ENCODE data around the gene NUBP2. TPM values are rescaled to one million over a fixed set of nuclear protein-coding genes. Genes with fewer than 3 reads are reported as not detected.
"Not testable (repeated sequence)": the region's sequence is repeated elsewhere in the genome, so short reads cannot be mapped to it uniquely, and the experiment has no call there.

Gene NUBP2
- total RNA-seq, 1 donor from 2014 or later: 114 TPM

DNA sequence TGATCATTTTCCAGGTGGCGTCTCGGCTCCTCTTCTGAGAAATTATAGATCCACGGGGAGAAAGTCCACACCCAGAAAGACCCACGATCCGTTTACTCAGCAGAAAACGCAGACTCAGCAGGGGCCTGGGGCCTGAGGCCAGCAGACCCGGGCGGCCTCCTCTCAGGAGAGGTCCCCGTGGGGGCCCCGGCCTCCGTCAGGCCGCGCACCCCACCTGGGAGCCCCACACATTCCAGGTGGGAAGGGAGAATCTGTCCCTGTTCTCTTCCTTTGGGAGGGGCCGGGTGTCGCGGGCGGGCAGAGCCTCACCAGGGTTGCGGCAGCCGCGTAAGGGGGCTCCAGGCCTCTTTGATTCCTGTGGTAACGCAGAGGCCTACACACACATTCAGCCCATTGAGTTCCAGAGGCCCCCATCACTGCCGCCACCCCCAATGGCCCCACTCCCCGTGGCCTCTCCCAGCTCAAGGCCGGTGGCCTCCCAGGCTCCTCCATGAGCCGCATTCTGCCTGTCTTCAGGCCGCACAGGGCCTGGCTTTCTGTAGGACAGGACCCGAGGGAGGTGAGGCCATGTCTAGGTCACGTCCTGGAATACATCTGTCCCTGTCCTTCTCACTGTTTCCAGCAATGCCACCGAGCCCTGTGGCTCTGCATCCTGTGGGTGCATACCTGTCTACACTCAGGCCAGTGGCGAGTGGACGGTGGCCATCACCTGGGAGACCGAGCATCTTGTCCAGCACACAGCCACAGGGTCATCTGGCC lies 12.3 kb downstream of the NUBP2 start:
- DNase-seq (ENCODE audit: low read depth): no peak

DNA sequence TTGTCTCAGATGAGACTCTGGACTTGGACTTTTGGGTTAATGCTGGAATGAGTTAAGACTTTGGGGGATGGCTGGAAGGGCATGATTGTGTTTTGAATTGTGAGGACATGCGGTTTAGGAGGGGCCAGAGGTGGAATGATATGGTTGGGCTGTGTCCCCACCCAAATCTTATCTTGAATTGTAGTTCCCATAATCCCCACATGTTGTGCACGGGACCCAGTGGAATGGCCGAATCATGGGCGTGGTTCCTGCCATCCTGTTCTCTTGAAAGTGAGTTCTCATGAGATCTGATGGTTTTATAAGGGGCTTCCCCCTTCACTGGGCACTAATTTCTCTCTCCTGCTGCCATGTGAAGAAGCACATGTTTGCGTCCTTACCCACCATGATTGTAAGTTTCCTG lies 16.5 kb downstream of the NUBP2 start:
- DNase-seq (ENCODE audit: low read depth): not testable (repeated sequence)

DNA sequence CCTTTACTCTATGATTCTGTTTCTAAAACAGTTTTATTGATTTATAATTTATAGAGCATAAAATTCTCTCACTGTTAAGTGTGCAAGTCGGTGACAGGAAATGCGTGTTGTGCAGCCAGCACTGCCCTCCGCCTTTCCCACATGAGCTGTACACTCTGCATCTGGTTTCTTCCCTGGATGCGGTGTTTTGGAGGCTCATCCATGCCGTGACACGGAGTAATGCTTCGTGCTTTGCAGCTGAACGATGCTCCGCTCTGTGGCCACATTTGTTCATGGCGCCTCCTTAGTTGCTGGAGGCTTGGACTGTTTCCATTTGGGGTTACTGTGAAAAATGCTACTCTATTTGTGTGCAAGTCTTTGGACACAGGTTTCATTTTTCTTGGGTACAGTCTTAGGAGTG lies 17.9 kb downstream of the NUBP2 start:
- DNase-seq (ENCODE audit: low read depth): peak; percentile 23

DNA sequence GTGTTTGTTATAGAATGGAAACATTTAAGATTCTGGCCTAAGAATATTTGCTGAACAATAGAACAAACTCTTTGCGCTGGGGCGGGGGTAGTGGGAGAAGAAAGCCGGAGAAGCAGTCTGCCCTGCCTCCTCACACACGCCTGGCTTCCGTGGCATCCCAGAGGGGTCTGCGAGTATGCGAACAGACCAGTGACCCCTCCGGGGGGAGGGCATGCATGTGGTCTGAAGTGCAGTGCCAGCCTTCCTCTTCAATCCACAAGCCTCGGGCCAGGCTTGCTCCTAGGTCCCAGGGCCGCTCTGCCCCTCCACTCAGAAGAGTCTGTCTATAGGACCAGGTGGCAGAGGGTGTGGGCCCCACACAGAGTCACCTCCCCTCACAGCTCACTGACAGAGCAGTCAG lies 24.9 kb downstream of the NUBP2 start:
- DNase-seq (ENCODE audit: low read depth): no peak

DNA sequence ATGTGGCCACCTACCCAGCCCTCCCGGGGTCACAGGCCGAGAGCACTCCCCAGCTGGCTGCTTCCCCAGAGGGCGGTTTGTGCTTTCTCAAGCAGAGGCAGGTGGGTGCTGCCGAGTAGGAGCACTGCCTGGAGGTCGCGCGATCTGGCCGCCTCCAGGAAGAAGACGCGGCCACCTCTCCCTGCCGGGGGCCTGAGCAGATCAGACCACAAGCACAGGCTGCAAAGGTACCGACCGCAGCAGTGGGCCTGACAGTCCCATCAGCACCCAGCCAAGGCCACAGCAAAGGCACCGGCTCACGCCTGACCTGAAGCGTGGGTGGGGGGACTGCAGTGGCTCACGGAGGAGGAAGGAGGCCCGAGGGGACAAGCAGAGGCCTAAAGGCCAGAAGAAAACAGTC lies 25.9 kb downstream of the NUBP2 start:
- DNase-seq (ENCODE audit: low read depth): no peak

DNA sequence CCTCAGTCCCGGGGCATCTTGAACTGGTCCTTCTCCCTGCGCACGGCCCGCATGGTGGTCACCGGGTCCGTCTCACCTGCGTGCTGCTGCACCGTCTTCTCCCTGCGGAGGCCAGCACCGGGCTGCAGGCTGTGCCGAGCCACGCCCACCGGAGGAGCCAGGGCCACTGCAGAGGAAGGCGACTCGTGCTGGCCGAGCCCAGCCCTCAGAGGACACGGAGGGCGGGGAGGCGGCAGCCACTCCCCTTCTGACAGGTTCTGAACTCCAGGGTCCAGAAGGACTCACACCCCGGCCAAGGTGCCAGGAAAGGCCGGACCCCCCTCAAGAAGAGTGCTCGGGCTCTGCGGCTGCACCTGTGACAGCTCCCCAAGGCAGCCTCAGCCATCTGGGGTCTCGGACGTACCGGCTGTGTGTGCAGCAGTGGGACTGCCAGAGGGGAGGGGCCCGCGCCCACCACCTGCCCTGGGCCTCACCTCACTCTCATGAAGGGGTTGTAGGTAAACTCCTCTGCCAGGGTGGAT lies 26.6 kb downstream of the NUBP2 start:
- no peak for DNase-seq (ENCODE audit: low read depth)

DNA sequence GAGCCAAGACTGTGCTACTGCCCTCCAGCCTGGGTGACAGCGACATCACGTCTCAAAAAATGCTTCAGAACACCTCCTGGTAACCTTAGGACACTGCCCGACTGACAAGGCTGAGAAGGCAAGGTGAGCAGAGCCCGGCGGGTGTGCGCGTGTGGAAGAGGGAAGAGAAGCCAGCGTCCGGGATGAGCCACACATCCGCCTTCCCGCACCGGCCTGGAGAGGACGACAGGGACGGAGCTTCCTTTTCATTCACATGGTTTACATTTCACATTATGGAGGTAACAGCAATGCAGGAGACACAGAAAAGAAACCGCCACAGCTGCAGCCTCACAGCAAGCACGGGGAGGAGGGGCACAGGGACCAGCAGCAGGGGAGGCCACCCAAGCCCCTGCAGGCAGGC lies 27.3 kb downstream of the NUBP2 start:
- no peak for DNase-seq (ENCODE audit: low read depth)

DNA sequence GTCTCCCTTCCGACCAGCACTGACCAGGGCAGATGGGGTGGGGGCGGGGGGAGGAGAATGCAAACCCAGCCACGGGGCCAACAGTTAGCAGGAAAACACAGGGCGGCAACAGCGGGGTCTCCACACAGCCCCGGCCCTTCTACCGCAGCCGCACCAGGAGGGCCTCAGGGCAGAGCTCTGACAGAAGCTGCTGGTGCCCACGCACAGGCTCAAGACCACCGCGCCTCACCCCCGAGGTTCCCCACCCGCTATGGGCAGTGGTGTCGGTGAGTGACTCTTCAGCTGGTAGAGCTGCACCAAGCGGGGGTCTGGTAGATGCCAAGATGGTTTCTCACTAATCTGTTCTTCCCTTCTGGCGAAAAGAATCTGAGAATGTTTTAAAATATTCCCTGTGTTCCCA lies 27.8 kb downstream of the NUBP2 start:
- no peak for DNase-seq (ENCODE audit: low read depth)

DNA sequence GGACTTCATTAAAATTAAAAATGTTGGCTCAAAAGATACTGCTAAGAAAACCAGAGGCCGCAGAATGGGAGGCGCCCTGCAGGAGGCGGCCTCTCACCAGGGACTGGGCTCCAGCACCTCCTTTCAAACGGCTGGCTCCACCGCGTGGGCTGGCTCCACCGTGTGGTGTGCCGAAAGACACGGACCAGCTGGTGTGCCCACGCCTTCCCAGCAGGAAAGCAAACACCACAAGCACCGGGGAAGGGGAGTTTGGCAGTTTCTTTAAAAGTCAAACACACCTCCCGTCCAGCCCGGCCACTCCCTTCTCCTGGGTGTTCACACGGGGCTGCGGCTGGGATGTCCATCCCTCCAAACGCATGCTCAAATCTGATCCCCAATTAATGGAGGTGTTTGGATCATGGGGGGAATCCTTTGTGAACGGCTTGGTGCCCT lies 30.0 kb downstream of the NUBP2 start:
- peak; percentile 89 for DNase-seq (ENCODE audit: low read depth)

DNA sequence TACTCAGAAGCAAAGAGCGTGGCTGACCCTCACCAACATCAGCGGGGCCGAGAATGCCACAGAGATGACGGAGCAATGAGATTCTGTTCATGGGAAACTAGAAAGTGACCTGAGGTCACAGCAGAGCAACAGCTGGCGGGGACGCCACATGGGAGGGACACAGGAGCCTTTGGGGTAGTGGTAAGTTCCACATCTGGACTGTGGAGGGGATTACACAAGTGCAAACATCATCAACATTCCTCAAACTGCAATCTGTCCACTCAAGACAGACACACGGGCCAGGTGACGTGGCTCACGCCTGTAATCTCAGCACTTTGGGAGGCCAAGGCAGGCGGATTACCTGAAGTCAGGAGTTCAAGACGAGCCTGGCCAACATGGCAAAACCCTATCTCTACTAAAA lies 32.7 kb downstream of the NUBP2 start:
- DNase-seq (ENCODE audit: low read depth): no peak

DNA sequence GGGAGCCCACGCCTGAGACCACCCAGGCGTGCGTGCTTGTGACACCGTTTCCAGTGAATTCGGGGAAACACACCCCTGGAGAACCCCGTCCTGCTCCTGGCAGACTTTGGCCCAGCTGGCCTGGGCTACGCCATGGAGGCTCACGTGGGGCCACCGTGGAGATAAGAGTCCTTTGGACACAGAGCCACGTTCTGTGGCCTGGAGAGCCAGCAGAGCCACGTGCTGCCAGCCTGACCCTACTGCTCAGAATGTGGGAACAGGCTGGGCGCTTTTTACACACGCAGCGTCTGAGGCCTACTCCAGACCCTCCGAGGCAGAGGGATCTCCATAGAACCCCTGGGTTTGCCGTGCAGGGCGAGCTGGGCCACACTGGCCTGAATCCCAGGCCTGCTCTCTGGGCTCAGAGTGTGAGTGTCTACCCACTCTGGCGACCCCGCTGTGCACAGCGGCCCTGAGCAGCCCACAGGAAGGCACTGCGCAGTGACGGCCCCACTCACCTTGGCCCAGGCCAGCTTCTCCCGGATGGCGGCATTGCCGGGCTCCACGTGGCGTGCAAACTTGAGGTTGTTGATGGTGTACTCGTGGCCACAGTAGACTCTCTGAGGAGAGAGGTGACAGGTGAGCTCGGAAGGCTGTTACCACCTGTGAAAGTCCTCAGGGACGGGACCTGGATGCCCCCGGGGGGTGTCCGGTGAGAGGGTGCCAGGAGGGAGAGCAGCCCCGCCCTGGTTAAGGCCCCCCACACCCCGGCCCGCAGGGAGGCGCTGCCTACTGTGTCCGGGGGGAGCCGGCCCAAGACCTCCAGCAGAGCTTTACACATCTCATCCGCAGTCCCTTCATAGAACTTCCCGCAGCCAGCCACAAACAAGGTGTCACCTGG lies 33.9 kb downstream of the NUBP2 start:
- no peak for DNase-seq (ENCODE audit: low read depth)

DNA sequence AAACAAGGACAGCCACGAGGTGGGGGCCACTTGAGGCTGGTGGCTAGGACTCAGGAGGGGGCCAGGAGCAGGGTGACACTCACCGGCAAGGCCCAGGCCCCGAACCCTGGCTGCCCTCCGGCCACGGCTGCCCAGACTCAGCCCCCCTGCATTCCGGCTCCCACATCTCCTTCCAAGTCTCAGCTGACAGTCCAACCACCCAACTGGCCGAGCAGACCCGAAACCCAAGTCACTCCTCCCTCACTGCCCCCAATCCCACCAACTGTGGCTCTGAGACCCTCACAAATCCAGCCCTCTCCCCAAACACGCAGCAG lies 34.5 kb downstream of the NUBP2 start:
- DNase-seq (ENCODE audit: low read depth): no peak

DNA sequence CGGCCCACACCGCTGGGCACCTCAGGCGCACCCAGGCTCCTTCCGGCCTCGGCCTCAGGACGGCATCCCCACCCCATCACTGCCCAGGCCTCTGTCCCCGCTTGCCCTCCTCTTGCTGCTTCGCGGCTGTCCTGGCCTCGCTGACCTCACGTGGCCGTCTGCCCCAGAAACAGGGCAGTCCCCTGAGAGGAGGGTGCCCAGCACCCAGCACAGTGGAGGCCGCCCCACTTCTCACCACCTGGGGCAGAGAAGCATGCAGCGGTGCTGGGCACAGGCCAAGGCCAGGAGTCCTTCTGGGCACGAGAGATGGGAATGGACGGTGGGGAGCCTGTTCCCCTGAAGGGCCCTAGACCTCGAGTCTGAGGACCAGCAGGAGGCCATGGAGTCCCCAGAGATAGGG lies 35.0 kb downstream of the NUBP2 start:
- DNase-seq (ENCODE audit: low read depth): no peak

DNA sequence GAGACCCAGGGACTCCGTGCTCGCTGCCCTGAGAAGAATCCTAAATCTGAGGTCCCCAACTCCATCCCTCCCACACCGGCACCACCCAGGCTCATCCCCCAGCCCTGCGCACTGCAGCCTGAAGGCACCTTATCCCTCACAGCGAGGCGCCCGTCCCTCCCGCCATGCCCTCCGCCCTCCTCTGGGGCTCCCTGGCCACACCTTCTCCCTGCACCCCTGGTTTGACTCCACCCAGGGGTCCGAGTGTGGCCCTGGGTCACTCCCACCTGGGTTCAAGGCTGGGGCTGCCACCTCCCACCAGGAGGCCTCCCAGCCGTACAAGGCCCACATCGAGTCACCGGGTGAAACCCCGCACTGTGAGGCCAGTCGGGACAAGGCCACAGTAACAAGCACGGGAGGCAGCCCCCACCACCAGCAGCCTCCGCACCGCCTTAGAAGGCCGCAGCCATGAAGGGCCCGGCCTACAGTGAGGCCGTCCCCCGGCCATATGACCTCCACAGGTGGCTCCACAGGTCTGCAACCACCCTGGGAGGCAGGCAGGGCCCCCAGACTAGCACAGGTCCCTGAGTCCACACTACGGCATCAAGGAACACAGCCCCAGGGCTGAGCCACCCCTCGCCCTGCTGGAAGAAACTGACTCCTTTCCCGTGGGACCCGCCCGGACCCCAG lies 35.6 kb downstream of the NUBP2 start:
- no peak for DNase-seq (ENCODE audit: low read depth)

DNA sequence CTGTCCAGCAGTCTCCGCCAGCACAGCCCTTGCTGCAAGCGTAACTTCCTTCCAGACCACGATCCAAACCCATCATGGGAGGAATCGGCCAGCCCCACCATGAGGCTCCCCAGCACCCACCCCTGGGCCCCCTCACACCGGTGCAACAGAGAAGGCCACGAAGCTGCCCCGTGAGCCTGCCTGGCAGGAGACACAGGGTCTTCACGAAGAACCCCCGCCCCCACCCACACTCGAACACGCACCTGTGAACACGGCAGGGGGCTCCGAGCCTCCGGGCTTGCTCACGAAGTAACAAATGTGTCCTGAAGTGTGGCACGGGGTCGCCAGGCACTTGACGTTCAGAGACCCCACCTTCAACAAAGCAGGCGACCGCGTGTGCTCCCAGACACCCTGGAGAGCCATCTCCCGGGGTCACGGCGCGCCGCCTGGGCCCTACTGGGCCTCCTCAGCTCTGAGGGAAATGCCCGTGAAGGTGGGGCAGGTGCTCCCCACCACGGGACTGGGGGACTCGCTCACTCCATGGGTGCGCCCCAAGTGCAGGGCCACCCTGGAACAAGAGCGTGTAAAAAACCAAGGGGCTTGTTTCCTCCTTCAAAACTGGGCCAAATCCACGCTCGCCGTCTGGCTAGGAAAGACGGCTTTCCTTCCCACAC lies 36.2 kb downstream of the NUBP2 start:
- no peak for DNase-seq (ENCODE audit: low read depth)

DNA sequence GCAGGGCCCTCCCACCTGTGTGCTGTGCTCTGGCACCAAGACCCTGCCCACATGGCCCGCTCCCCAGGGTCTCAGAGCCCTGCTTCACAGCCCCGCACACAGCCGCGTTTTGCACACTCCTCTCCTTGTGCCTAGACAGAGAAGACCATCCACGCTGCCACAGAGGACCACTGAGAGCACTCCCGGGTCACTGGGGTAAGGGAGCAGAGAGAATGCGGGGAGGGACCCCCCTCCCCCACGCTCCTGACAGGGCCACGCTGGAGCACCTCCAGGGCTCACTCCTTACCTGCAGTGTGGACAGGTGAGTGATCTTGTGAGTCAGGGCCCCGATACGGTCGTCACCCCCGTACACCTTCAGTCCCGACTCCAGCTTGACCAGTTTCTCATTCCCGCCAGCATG lies 36.9 kb downstream of the NUBP2 start:
- DNase-seq (ENCODE audit: low read depth): no peak

DNA sequence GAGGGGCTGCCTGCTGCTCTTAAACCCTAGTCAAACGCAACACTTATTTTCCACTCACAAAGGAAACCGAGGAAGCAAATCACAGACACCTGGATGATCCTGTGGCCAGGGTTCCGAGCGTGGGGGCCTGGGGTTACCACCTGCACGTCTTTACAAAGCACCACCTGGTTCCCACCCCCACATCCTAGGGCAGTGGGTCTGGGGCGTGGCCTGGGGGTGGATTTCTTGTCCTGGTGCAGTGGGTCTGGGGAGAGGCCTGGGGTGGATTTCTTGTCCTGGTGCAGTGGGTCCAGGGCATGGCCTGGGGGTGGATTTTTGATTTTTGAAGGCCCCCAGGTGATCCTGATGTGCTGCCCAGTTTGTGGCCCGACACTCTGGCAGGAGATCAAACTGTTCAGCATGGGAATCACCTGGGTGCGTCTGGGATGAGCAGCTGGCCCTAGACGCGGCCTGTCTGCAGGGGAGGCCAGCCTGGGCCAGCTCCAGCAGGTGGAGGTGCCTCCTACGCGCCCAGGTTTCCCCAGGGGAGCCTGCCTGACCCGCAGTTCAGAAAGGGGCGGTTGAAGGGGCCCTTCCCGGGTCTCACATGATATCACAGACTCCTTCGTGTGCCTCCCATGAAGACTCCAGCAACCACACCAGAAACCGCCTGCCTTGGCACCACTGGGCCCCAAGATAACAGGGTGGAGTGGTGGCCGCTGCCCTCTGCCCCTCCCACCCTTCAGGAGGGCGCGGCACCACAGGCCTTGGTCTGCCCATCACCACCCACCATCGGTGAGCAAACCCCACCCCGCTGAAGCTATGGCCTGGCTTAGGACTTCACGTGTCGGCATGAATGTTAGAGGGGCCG lies 37.6 kb downstream of the NUBP2 start:
- DNase-seq (ENCODE audit: low read depth): no peak

DNA sequence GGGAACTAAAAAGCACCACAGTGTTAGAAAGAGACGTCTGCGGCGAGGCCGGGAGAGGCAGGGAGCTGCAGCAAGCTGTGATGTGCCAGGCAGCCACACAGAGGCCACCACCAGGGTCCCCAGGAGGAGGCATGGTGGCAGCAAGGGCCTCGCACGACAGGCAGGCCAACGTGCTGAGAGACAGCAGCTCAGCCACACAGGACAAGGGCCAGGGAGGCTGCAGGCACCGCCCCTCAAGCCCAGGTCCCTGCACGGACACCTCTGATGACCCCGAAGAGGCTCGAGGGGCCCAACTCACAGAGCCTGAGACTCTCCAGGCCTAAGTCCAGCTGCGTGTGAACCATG lies 38.2 kb downstream of the NUBP2 start:
- no peak for DNase-seq (ENCODE audit: low read depth)

DNA sequence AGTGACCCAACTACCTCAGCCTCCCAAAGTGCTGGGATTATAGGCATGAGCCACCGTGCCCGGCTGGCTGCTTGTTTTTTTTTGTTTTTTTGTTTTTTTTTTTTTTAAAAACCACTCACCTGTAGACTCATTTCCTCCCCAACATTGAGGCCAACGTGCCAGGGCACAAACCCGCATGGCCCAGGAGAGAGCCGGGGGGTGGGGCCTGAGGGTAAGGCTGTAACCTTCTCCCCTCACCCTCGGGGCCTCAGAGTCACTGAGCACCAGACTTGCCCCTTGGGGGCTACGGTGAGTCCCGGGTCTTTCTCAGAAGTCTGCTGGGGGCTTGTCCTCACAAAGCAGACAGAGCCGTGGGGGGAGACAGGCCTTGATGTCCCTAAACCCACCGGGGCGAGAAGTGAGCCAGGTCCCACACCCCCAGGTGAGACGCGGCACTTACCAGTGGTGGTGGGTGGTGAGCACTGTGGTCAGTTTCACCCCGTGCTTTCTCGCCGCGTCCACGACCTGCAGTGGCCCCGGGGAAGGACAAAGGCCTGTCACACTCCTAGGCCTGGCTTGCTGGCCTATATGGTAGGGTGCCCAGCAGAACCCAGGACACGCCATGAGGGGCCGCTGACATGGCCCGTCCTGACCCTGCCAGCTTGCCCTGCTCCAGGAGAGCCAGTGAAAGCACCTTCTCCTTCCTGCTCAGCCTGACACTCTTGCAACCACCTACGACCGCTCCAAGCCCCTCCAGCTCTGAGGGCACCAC lies 39.3 kb downstream of the NUBP2 start:
- no peak for DNase-seq (ENCODE audit: low read depth)

DNA sequence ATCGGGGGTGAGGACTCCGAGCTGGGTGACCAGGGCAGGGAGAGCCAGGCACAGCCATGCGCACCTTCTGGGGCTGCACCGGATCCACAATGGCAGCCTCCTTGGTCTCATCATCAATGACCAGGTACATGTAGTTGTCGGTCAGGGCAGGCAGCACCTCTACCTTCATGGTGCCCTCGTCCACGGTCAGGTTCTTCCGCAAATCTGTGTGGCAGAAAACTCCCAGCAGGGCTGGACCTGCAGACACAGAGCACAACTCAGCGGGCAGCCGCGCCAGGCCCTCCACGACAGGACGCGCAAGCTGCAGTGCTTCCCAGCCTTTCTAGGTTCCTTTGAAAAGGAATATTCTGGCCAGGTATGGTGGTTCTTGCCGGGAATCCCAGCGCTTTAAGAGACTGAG lies 40.0 kb downstream of the NUBP2 start:
- DNase-seq (ENCODE audit: low read depth): no peak
